ENCODE data around the gene LEUTX.

Gene LEUTX

GRCh38 chr19:39818626-39819097, 40.0 kb downstream of the LEUTX start:
- no peak overlapping the region for H3K27ac ChIP-seq

GRCh38 chr19:39819786-39820185, 41.1 kb downstream of the LEUTX start:
- H3K27ac ChIP-seq, result no peak overlapping the region
- H3K4me3 ChIP-seq, result no peak overlapping the region

More at GRCh38 chr19:39818626-39819097, 40.0 kb downstream of the LEUTX start:
- H3K4me3 ChIP-seq, result no peak overlapping the region

- Histone ChIP-seq H3K27ac (no peak overlapping the region), H3K4me3 (no peak overlapping the region)
These were observed 42.0 kb downstream of the LEUTX start for GRCh38 chr19:39820696-39821095.

- Histone ChIP-seq H3K4me3 (peak overlapping the region; percentile 51 to 83 (median 71)), H3K27ac (peak overlapping the region in 17 of 21 experiments; percentile 50 to 86 (median 69))
These were observed 45.0 kb downstream of the LEUTX start for GRCh38 chr19:39823686-39824085.

GRCh38 chr19:39824143-39825092, 45.8 kb downstream of the LEUTX start:
- H3K27ac ChIP-seq, result peak overlapping the region in 18 of 21 experiments; percentile 50 to 86 (median 70)
- peak overlapping the region; percentile 51 to 83 (median 71) for H3K4me3 ChIP-seq

GRCh38 chr19:39825093-39825463, 46.4 kb downstream of the LEUTX start:
- Histone ChIP-seq H3K27ac (peak overlapping the region in 6 of 21 experiments; percentile 16 to 68 (median 47)), H3K4me3 (peak overlapping the region in 1 of 7 experiments; percentile 80)

- Histone ChIP-seq H3K4me3 (no peak overlapping the region), H3K27ac (peak overlapping the region in 4 of 21 experiments; percentile 28 to 65 (median 47))
These were observed 47.0 kb downstream of the LEUTX start for GRCh38 chr19:39825531-39826076.

GRCh38 chr19:39826311-39826945, 47.8 kb downstream of the LEUTX start:
- Histone ChIP-seq H3K27ac (no peak overlapping the region), H3K4me3 (no peak overlapping the region)

- Histone ChIP-seq H3K27ac (no peak overlapping the region), H3K4me3 (no peak overlapping the region)
These were observed 48.6 kb downstream of the LEUTX start for GRCh38 chr19:39827216-39827615.

- no peak overlapping the region for H3K4me3 ChIP-seq
- peak overlapping the region in 5 of 21 experiments; percentile 26 to 67 (median 32) for H3K27ac ChIP-seq
These were observed 49.5 kb downstream of the LEUTX start for GRCh38 chr19:39828015-39828653.

GRCh38 chr19:39828654-39829032, 50.0 kb downstream of the LEUTX start:
- peak overlapping the region in 3 of 21 experiments; percentile 32 to 67 (median 40) for H3K27ac ChIP-seq
- H3K4me3 ChIP-seq, result no peak overlapping the region

- Histone ChIP-seq H3K4me3 (no peak overlapping the region), H3K27ac (no peak overlapping the region)
These were observed 51.1 kb downstream of the LEUTX start for GRCh38 chr19:39829702-39830275.

- Histone ChIP-seq H3K27ac (no peak overlapping the region), H3K4me3 (no peak overlapping the region)
These were observed 51.8 kb downstream of the LEUTX start for GRCh38 chr19:39830406-39830805.

- Histone ChIP-seq H3K4me3 (no peak overlapping the region), H3K27ac (no peak overlapping the region)
These were observed 52.2 kb downstream of the LEUTX start for GRCh38 chr19:39830847-39831246.

GRCh38 chr19:39831679-39832078, 53.0 kb downstream of the LEUTX start:
- Histone ChIP-seq H3K27ac (peak overlapping the region in 3 of 21 experiments; percentile 47 to 88 (median 86)), H3K4me3 (no peak overlapping the region)

GRCh38 chr19:39832341-39833083, 53.9 kb downstream of the LEUTX start:
- H3K27ac ChIP-seq, result peak overlapping the region in 20 of 21 experiments; percentile 64 to 96 (median 88)

GRCh38 chr19:39833160-39833463, 54.5 kb downstream of the LEUTX start:
- H3K27ac ChIP-seq, result peak overlapping the region; percentile 64 to 96 (median 88)

More at GRCh38 chr19:39832341-39833083, 53.9 kb downstream of the LEUTX start:
- H3K4me3 ChIP-seq, result peak overlapping the region; percentile 79 to 100 (median 87)

GRCh38 chr19:39833464-39834286, 55.0 kb downstream of the LEUTX start, which contains the start of gene DYRK1B:
Gene DYRK1B, minus strand, starts transcription at chr19:39834162. Its CDS starts 2,295 bp downstream, at chr19:39831867.
- Histone ChIP-seq H3K4me3 (peak within 1 kb of the TSS; percentile 79 to 100 (median 87)), H3K27ac (peak within 1 kb of the TSS; percentile 64 to 96 (median 88))

More at GRCh38 chr19:39833160-39833463, 54.5 kb downstream of the LEUTX start:
- peak overlapping the region; percentile 79 to 100 (median 87) for H3K4me3 ChIP-seq

Data from skin epidermis (tissue), 12 donors.